Measurements from ENCODE around the gene SFXN3.

Gene SFXN3

GRCh38 chr10:101080933-101081931, 50.2 kb downstream of the SFXN3 start:
- no peak for DNase-seq

GRCh38 chr10:101085846-101086245, 54.8 kb downstream of the SFXN3 start:
- no peak for DNase-seq

GRCh38 chr10:101087376-101087775, 56.3 kb downstream of the SFXN3 start:
- DNase-seq = no peak

GRCh38 chr10:101087965-101088364, 56.9 kb downstream of the SFXN3 start:
- DNase-seq = no peak

- no peak for DNase-seq
Measured at GRCh38 chr10:101089520-101090299, 58.7 kb downstream of the SFXN3 start.

- DNase-seq = no peak
Measured at GRCh38 chr10:101090597-101090996, 59.6 kb downstream of the SFXN3 start.
